WTC11 (cell line): ENCODE data around the gene POLR3B. TPM values are rescaled to one million over a fixed set of nuclear protein-coding genes. Genes with fewer than 3 reads are reported as not detected.

Experiments
- ATAC-seq: fragments of 200-7000 bp; cut with Tn5 transposase; 2 replicates; pipeline ENCODE4 v1.10.0; 2021; ENCODE audit warnings: mild to moderate bottlenecking, moderate library complexity
- CTCF ChIA-PET: fragments of 300-600 bp; sonication (Branson Sonifier 250); formaldehyde crosslinking; loops from one replicate; lab custom pipeline; 2021; ENCODE audit warnings: antibody characterized with exemption; lab: Charles Lee
- POLR2A ChIA-PET: fragments of 350-600 bp; sonication (Branson Sonifier 250); formaldehyde crosslinking; loops from one replicate; lab custom pipeline; 2021; ENCODE audit warnings: antibody characterized with exemption; lab: Charles Lee
- DNase-seq: peaks from one replicate; pipeline ENCODE4 v3.0.0; 2021; ENCODE audit warnings: low spot score
- H3K27ac Mint-ChIP-seq: 2 replicates; pipeline ENCODE4 v1.8.0; 2021; ENCODE audit warnings: mixed read lengths
- H3K27me3 Mint-ChIP-seq: 2 replicates; pipeline ENCODE4 v1.8.0; 2021; ENCODE audit warnings: low read depth, mild to moderate bottlenecking, moderate library complexity, mixed read lengths
- H3K36me3 Mint-ChIP-seq: 2 replicates; pipeline ENCODE4 v1.8.0; 2021; ENCODE audit warnings: mixed read lengths
- H3K4me1 Mint-ChIP-seq: 2 replicates; pipeline ENCODE4 v1.8.0; 2022; ENCODE audit warnings: mixed read lengths
- H3K4me3 Mint-ChIP-seq: 2 replicates; pipeline ENCODE4 v1.8.0; 2021; ENCODE audit warnings: mild to moderate bottlenecking, moderate library complexity, mixed read lengths
- H3K9me3 Mint-ChIP-seq: 2 replicates; pipeline ENCODE4 v1.8.0; 2021; ENCODE audit warnings: mixed read lengths
- ATF2 ChIP-seq: sonication (generic); formaldehyde crosslinking; IDR thresholded peaks from 2 replicates; pipeline ENCODE4 v1.8.1; 2022; ENCODE audit warnings: low read depth, missing genetic modification reagents, borderline replicate concordance
- ATF6 ChIP-seq: sonication (generic); formaldehyde crosslinking; IDR thresholded peaks from 2 replicates; pipeline ENCODE4 v1.8.1; 2023; ENCODE audit warnings: mild to moderate bottlenecking, missing genetic modification reagents
- E2F5 ChIP-seq: sonication (generic); formaldehyde crosslinking; IDR thresholded peaks from 2 replicates; pipeline ENCODE4 v1.8.1; 2022; ENCODE audit warnings: mild to moderate bottlenecking, moderate library complexity, missing genetic modification reagents
- ERG ChIP-seq: fragments of 250-450 bp; sonication (Bioruptor Pico); IDR thresholded peaks from 2 replicates; pipeline ENCODE4 v1.8.0; 2021; ENCODE audit warnings: mild to moderate bottlenecking
- GRHL2 ChIP-seq: fragments of 250-450 bp; sonication (Bioruptor Pico); IDR thresholded peaks from 2 replicates; pipeline ENCODE4 v1.8.0; 2022; ENCODE audit warnings: mild to moderate bottlenecking, moderate library complexity; ENCODE audit not compliant: insufficient replicate concordance, severe bottlenecking
- HMGA2 ChIP-seq: fragments of 250-450 bp; sonication (Bioruptor Pico); IDR thresholded peaks from 2 replicates; pipeline ENCODE4 v1.4.0; 2021; ENCODE audit warnings: mild to moderate bottlenecking, moderate library complexity
- IRF2 ChIP-seq: sonication (generic); formaldehyde crosslinking; IDR thresholded peaks from 2 replicates; pipeline ENCODE4 v1.8.0; 2022; ENCODE audit warnings: low read depth, missing genetic modification reagents, borderline replicate concordance
- JUN ChIP-seq: sonication (generic); formaldehyde crosslinking; IDR thresholded peaks from 2 replicates; pipeline ENCODE4 v1.8.0; 2023; ENCODE audit warnings: mild to moderate bottlenecking, missing genetic modification reagents
- PRDM15 ChIP-seq: sonication (generic); formaldehyde crosslinking; IDR thresholded peaks from 2 replicates; pipeline ENCODE4 v1.8.0; 2022; ENCODE audit warnings: missing genetic modification reagents
- PREB ChIP-seq: sonication (generic); formaldehyde crosslinking; IDR thresholded peaks from 2 replicates; pipeline ENCODE4 v1.8.1; 2022; ENCODE audit warnings: mild to moderate bottlenecking, missing genetic modification reagents, moderate library complexity, borderline replicate concordance
- RORB ChIP-seq: fragments of 250-450 bp; sonication (Bioruptor Pico); IDR thresholded peaks from 2 replicates; pipeline ENCODE4 v1.9.0; 2021; ENCODE audit warnings: mild to moderate bottlenecking
- SMAD3 ChIP-seq: sonication (generic); formaldehyde crosslinking; IDR thresholded peaks from 2 replicates; pipeline ENCODE4 v1.8.0; 2022; ENCODE audit warnings: missing genetic modification reagents, mild to moderate bottlenecking, borderline replicate concordance
- SOX15 ChIP-seq: fragments of 250-450 bp; sonication (Bioruptor Pico); IDR thresholded peaks from 2 replicates; pipeline ENCODE4 v1.9.0; 2021; ENCODE audit warnings: mild to moderate bottlenecking
- STAT6 ChIP-seq: sonication (generic); formaldehyde crosslinking; conservative IDR thresholded peaks from 2 replicates; pipeline ENCODE4 v1.8.1; 2023; ENCODE audit warnings: mild to moderate bottlenecking, low read depth, missing genetic modification reagents, moderate library complexity
- ZNF219 ChIP-seq: sonication (generic); formaldehyde crosslinking; IDR thresholded peaks from 2 replicates; pipeline ENCODE4 v1.8.0; 2023; ENCODE audit warnings: missing genetic modification reagents, mild to moderate bottlenecking, borderline replicate concordance
- ZNF232 ChIP-seq: sonication (generic); formaldehyde crosslinking; IDR thresholded peaks from 2 replicates; pipeline ENCODE4 v1.8.0; 2022; ENCODE audit warnings: mild to moderate bottlenecking, missing genetic modification reagents
- ZNF263 ChIP-seq: sonication (generic); formaldehyde crosslinking; IDR thresholded peaks from 2 replicates; pipeline ENCODE4 v1.8.1; 2022; ENCODE audit warnings: low read depth, mild to moderate bottlenecking, moderate library complexity, missing genetic modification reagents
- ZNF532 ChIP-seq: fragments of 250-450 bp; sonication (Bioruptor Pico); IDR thresholded peaks from 2 replicates; pipeline ENCODE4 v1.9.0; 2021; ENCODE audit warnings: mild to moderate bottlenecking, borderline replicate concordance
- ZNF671 ChIP-seq: fragments of 250-450 bp; sonication (Bioruptor Pico); IDR thresholded peaks from 2 replicates; pipeline ENCODE4 v1.8.0; 2021; ENCODE audit warnings: mild to moderate bottlenecking
- total RNA-seq: library from RNA; stranded (reverse); gene quantifications from 3 replicates; pipeline ENCODE4 v1.2.3, GENCODE V29; 2021

POLR3B gene
- total RNA-seq, 1 experiment from 2014 or later: 9.0 TPM

GRCh38 chr12:106311139-106311538, 46.4 kb upstream of the POLR3B start:
- no peaks in the 10 kb centered on the region for H3K9me3 Mint-ChIP-seq
- ChIA-PET CTCF (no interaction called here), POLR2A (no interaction called here)
- no peak for ATAC-seq
- H3K4me3 Mint-ChIP-seq: no peak overlapping the region
- H3K27me3 Mint-ChIP-seq: no peaks in the 10 kb centered on the region; the same call in 1 of the 2 replicates
- no peak for DNase-seq
- TF ChIP-seq RORB (CRISPR knock-in tag) (no peak), ZNF671 (CRISPR knock-in tag) (no peak), ERG (CRISPR knock-in tag) (no peak), ZNF532 (no peak), STAT6 (CRISPR knock-in tag) (no peak), JUN (no peak), E2F5 (CRISPR knock-in tag) (no peak), ZNF232 (no peak), IRF2 (CRISPR knock-in tag) (no peak), ZNF263 (CRISPR knock-in tag) (no peak), ATF6 (CRISPR knock-in tag) (no peak), GRHL2 (CRISPR knock-in tag) (no peak), ATF2 (CRISPR knock-in tag) (no peak), ZNF219 (CRISPR knock-in tag) (no peak), HMGA2 (CRISPR knock-in tag) (no peak), PRDM15 (CRISPR knock-in tag) (no peak), SMAD3 (CRISPR knock-in tag) (no peak), PREB (CRISPR knock-in tag) (no peak), SOX15 (CRISPR knock-in tag) (no peak)
- no peak overlapping the region for H3K27ac Mint-ChIP-seq
- H3K36me3 Mint-ChIP-seq: no peaks in the 10 kb centered on the region; the same call in 1 of the 2 replicates
- H3K4me1 Mint-ChIP-seq: peaks cover 11% of the 10 kb centered on the region; the same call in 1 of the 2 replicates
